ENCODE results near the gene ATP13A4. TPM values are rescaled to one million over a fixed set of nuclear protein-coding genes. Genes with fewer than 3 reads are reported as not detected.

The ATP13A4 gene
- total RNA-seq, 2 experiments from 2014 or later = 2.8 to 3.5 TPM

GRCh38 chr3:193367868-193368267, 186.8 kb downstream of the ATP13A4 start:
- no peak overlapping the region for H3K27ac Mint-ChIP-seq
- H3K4me1 Mint-ChIP-seq (ENCODE audit: low read depth) = no peaks in the 10 kb centered on the region
- POLR2A ChIA-PET = no interaction called here
- no peak for ATAC-seq
- CTCF ChIA-PET = no interaction called here
- TF ChIP-seq, protein P1, sequence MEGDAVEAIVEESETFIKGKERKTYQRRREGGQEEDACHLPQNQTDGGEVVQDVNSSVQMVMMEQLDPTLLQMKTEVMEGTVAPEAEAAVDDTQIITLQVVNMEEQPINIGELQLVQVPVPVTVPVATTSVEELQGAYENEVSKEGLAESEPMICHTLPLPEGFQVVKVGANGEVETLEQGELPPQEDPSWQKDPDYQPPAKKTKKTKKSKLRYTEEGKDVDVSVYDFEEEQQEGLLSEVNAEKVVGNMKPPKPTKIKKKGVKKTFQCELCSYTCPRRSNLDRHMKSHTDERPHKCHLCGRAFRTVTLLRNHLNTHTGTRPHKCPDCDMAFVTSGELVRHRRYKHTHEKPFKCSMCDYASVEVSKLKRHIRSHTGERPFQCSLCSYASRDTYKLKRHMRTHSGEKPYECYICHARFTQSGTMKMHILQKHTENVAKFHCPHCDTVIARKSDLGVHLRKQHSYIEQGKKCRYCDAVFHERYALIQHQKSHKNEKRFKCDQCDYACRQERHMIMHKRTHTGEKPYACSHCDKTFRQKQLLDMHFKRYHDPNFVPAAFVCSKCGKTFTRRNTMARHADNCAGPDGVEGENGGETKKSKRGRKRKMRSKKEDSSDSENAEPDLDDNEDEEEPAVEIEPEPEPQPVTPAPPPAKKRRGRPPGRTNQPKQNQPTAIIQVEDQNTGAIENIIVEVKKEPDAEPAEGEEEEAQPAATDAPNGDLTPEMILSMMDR (IDR thresholded peaks at IDR 0.05) = no peak
- peaks cover 13% of the 10 kb centered on the region for H3K27me3 Mint-ChIP-seq
- no peak for DNase-seq
- no peaks in the 10 kb centered on the region for H3K9me3 Mint-ChIP-seq
- no peaks in the 10 kb centered on the region for H3K36me3 Mint-ChIP-seq (ENCODE audit: low read depth)
- intact Hi-C loops (cut with micrococcal nuclease) = no loop called here
- H3K4me3 Mint-ChIP-seq = no peak overlapping the region

GRCh38 chr3:193357291-193357690, 197.4 kb downstream of the ATP13A4 start:
- no peak overlapping the region for H3K27ac Mint-ChIP-seq
- ATAC-seq (no peak), DNase-seq (no peak)
- peaks cover 3% of the 10 kb centered on the region for H3K27me3 Mint-ChIP-seq
- CTCF ChIA-PET = no interaction called here
- POLR2A ChIA-PET = no interaction called here
- TF ChIP-seq, protein P1 (IDR thresholded peaks at IDR 0.05) = no peak
- intact Hi-C loops (cut with micrococcal nuclease) = no loop called here
- H3K4me1 Mint-ChIP-seq (ENCODE audit: low read depth) = no peaks in the 10 kb centered on the region
- H3K4me3 Mint-ChIP-seq = no peak overlapping the region
- H3K36me3 Mint-ChIP-seq (ENCODE audit: low read depth) = no peaks in the 10 kb centered on the region
- H3K9me3 Mint-ChIP-seq = no peaks in the 10 kb centered on the region

DNA sequence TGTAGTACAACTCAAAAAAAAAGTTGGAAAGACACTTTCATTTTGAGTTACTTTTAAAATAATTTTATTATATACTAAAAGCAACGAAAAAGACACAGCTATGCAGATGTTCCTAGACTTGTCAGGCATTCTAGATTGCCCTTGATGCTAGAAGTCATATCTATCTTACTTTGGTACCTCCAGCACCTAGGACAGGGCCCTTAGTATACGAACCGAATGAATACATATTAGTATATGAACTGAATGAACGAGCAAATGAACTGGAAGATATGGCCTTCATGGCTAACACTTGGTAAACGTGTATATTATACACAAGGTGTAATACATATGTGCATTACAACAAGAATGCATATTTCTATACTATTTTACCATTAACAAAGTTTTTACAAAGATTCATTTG, 200.3 kb downstream of the ATP13A4 start:
- no peak for DNase-seq
- POLR2A ChIA-PET = no interaction called here
- ATAC-seq = no peak
- CTCF ChIA-PET = no interaction called here
- Mint-ChIP-seq H3K36me3 (ENCODE audit: low read depth) (no peaks in the 10 kb centered on the region), H3K9me3 (no peaks in the 10 kb centered on the region), H3K4me3 (no peak overlapping the region), H3K27me3 (peaks cover 2% of the 10 kb centered on the region), H3K4me1 (ENCODE audit: low read depth) (no peaks in the 10 kb centered on the region), H3K27ac (no peak overlapping the region)
- intact Hi-C loops (cut with micrococcal nuclease) = no loop called here
- TF ChIP-seq, protein P1 (IDR thresholded peaks at IDR 0.05) = no peak

Other genes starting within 250 kb of the ATP13A4 start
- gene ATP13A5, start 176.1 kb downstream of the ATP13A4 start, total RNA-seq = not detected
- gene OPA1, start 38.3 kb upstream of the ATP13A4 start, total RNA-seq = 100 to 1,000 TPM in 1 of 2 experiments, 10 to 100 TPM in 1; 84.8 to 104 TPM